Activated T-helper 1 cell treated with anti-CD3 and anti-CD28 coated beads, Interleukin-12 subunit alpha, Interleukin-12 subunit beta, Interleukin-2, Interleukin-4 antibody, amounts not matched to agents 30 ng/mL and 10 ng/mL and 1 ng/mL, durations not matched to agents 14 hours and 24 hours and 36 hours (primary cell): ENCODE measurements around the gene STX8. TPM values are rescaled to one million over a fixed set of nuclear protein-coding genes. Genes with fewer than 3 reads are reported as not detected.

Source experiments
- DNase-seq: peaks from one replicate; pipeline ENCODE4 v3.0.0; 2021; ENCODE audit warnings: low spot score
- H3K27ac Mint-ChIP-seq: one replicate; pipeline ENCODE4 v1.8.0; 2021; ENCODE audit warnings: mild to moderate bottlenecking, mixed read lengths
- H3K27me3 Mint-ChIP-seq: one replicate; pipeline ENCODE4 v1.8.0; 2022; ENCODE audit warnings: mild to moderate bottlenecking, moderate library complexity, mixed read lengths; ENCODE audit not compliant: insufficient read depth
- H3K36me3 Mint-ChIP-seq: one replicate; pipeline ENCODE4 v1.8.0; 2021; ENCODE audit warnings: low read depth, mixed read lengths
- H3K4me1 Mint-ChIP-seq: one replicate; pipeline ENCODE4 v1.8.0; 2021; ENCODE audit warnings: low read depth, mixed read lengths
- H3K4me3 Mint-ChIP-seq: one replicate; pipeline ENCODE4 v1.8.0; 2021; ENCODE audit warnings: mild to moderate bottlenecking, moderate library complexity, mixed read lengths
- H3K9me3 Mint-ChIP-seq: one replicate; pipeline ENCODE4 v1.8.0; 2021; ENCODE audit warnings: mixed read lengths
- intact Hi-C: fragments of 100-400 bp; cut with micrococcal nuclease; formaldehyde crosslinking; loops from one replicate; pipeline ENCODE4 v1.15.1; 2024
- total RNA-seq: library from RNA; stranded (reverse); gene quantifications from 2 replicates; pipeline ENCODE4 v1.2.3, GENCODE V29; 2022

STX8 gene
- total RNA-seq, 1 donor from 2014 or later, result 47.2 TPM

DNA sequence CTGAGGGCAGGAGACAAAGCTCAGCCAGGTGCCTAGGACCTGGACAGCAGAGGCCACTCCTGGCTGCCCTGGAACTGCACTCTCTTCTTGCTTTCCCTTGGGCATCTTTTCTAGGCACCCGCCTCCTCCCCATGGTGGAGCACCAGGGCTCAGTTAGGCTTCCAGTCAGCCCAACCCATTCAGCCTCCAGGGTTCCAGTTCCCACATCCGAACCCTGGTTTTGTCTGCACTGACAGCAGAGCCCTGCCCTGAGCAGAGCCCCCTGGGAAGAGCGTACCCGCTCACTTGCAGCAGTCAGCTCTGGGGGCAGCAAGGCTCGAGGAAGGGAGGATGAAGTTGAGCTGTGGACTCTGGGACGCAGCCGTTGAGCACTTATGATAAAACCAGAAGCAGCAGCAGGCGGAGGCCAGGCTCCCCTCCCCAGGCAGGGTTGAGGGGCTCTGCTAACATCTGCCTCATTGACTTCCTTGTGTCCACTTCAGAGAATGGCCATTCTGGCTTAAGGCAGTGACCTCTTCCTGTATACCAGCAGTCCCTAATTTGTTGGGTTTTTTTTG is 341.2 kb downstream of the STX8 start:
- no peak overlapping the region for H3K27ac Mint-ChIP-seq
- no peak overlapping the region for H3K4me3 Mint-ChIP-seq
- intact Hi-C loops, result no loop called here
- peaks cover 10% of the 10 kb centered on the region for H3K4me1 Mint-ChIP-seq
- no peaks in the 10 kb centered on the region for H3K9me3 Mint-ChIP-seq
- no peaks in the 10 kb centered on the region for H3K27me3 Mint-ChIP-seq
- no peak for DNase-seq
- H3K36me3 Mint-ChIP-seq, result no peaks in the 10 kb centered on the region

DNA sequence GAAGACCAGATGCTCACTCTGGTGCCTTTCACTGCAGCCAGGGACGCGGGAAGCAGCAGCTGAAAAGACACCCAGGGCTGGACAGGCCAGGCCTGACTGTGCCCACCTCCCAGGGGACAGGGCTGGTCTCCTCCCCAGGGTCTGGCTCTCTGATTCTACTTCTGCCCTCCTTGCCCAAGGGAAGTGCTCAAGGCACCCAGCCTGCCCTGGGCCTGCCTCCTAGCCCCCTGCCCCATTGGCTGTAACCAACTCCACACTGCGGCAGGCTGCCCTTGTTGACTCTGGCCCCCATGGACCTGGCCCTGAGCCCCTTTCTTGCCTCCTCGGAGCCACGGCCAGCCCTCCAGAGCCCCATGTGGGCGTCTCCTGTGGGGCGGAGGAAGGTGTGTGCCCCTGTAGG is 341.9 kb downstream of the STX8 start:
- H3K27me3 Mint-ChIP-seq, result no peaks in the 10 kb centered on the region
- H3K27ac Mint-ChIP-seq, result no peak overlapping the region
- no peak for DNase-seq
- H3K4me3 Mint-ChIP-seq, result no peak overlapping the region
- peaks cover 3% of the 10 kb centered on the region for H3K4me1 Mint-ChIP-seq
- no peaks in the 10 kb centered on the region for H3K36me3 Mint-ChIP-seq
- intact Hi-C loops, result no loop called here
- no peaks in the 10 kb centered on the region for H3K9me3 Mint-ChIP-seq

DNA sequence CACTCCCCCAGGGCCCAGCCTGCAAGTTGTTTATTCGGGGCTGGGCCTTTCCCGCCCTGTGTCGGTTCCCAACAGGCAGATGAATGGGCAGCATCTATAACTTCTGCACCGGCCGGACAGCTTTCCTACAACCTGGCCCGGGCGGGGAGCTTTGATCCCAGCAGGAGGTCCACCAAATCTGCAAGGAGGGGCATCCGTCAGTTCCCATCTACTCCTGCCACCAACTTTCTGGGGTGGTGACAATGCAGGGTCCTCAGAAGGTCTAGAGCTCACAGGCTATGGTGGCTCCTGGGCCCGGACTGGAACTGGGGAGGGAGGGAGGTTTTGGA is 342.4 kb downstream of the STX8 start:
- Mint-ChIP-seq H3K9me3 (no peaks in the 10 kb centered on the region), H3K4me1 (no peaks in the 10 kb centered on the region)

GRCh38 chr17:9232591-9233270 is 342.9 kb downstream of the STX8 start:
- Mint-ChIP-seq H3K9me3 (no peaks in the 10 kb centered on the region), H3K27ac (no peak overlapping the region), H3K36me3 (no peaks in the 10 kb centered on the region), H3K4me1 (no peaks in the 10 kb centered on the region), H3K4me3 (no peak overlapping the region), H3K27me3 (no peaks in the 10 kb centered on the region)
- DNase-seq, result no peak
- intact Hi-C loops, result no loop called here

More for the DNA sequence above, 342.4 kb downstream of the STX8 start:
- no peak for DNase-seq
- no peaks in the 10 kb centered on the region for H3K36me3 Mint-ChIP-seq
- H3K4me3 Mint-ChIP-seq, result no peak overlapping the region
- H3K27ac Mint-ChIP-seq, result no peak overlapping the region
- intact Hi-C loops, result no loop called here
- no peaks in the 10 kb centered on the region for H3K27me3 Mint-ChIP-seq

DNA sequence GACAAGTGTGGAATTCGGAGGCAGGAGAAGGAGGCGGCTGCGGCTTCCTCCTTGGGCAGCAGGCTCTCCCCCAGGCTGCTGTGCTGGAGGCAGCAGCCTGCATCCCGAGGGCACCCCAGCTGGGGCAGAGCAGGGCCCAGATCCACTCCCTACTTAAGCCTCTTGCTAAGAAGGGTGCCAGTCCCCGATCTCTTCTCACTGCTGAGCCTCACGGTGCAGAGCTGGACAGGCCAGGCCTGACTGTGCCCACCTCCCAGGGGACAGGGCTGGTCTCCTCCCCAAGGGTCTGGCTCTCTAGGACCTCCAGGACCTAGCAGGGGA is 343.5 kb downstream of the STX8 start:
- Mint-ChIP-seq H3K9me3 (no peaks in the 10 kb centered on the region), H3K4me1 (no peaks in the 10 kb centered on the region), H3K36me3 (no peaks in the 10 kb centered on the region), H3K4me3 (no peak overlapping the region), H3K27me3 (no peaks in the 10 kb centered on the region), H3K27ac (no peak overlapping the region)
- intact Hi-C loops, result no loop called here
- no peak for DNase-seq

- H3K4me1 Mint-ChIP-seq, result no peaks in the 10 kb centered on the region
- intact Hi-C loops, result no loop called here
- no peaks in the 10 kb centered on the region for H3K36me3 Mint-ChIP-seq
Measured at GRCh38 chr17:9231449-9232154, 344.0 kb downstream of the STX8 start.

GRCh38 chr17:9230861-9231260 is 344.8 kb downstream of the STX8 start:
- no peaks in the 10 kb centered on the region for H3K4me1 Mint-ChIP-seq
- H3K9me3 Mint-ChIP-seq, result no peaks in the 10 kb centered on the region
- intact Hi-C loops, result no loop called here
- H3K27me3 Mint-ChIP-seq, result no peaks in the 10 kb centered on the region
- H3K36me3 Mint-ChIP-seq, result no peaks in the 10 kb centered on the region
- H3K27ac Mint-ChIP-seq, result no peak overlapping the region
- no peak overlapping the region for H3K4me3 Mint-ChIP-seq
- DNase-seq, result no peak

More at GRCh38 chr17:9231449-9232154, 344.0 kb downstream of the STX8 start:
- Mint-ChIP-seq H3K27me3 (no peaks in the 10 kb centered on the region), H3K9me3 (no peaks in the 10 kb centered on the region), H3K4me3 (no peak overlapping the region), H3K27ac (no peak overlapping the region)
- DNase-seq, result no peak

DNA sequence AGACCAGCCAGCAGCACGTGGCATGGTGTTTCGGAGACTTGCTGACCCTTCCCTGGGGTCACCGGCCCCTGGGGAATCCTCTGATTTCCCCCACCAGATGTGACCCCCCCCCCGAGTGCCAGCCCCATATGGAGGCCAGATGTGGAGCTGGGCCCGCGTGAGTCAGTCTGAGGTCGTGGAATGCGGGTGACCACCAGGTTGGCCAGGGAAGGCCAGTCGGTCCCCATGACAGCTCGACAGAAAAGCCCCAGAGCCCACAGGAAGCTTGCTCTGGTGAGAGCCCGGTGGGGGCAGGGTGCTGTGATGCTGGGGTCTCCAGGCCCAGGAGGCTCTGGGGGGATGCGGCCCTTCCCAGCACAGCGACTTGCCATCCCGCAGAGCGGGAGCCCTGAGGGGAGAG is 345.3 kb downstream of the STX8 start:
- no peaks in the 10 kb centered on the region for H3K36me3 Mint-ChIP-seq
- no peak overlapping the region for H3K4me3 Mint-ChIP-seq
- H3K4me1 Mint-ChIP-seq, result no peaks in the 10 kb centered on the region
- intact Hi-C loops, result no loop called here
- DNase-seq, result no peak
- H3K27me3 Mint-ChIP-seq, result no peaks in the 10 kb centered on the region
- no peaks in the 10 kb centered on the region for H3K9me3 Mint-ChIP-seq
- H3K27ac Mint-ChIP-seq, result no peak overlapping the region

- H3K27ac Mint-ChIP-seq, result no peak overlapping the region
- H3K4me3 Mint-ChIP-seq, result no peak overlapping the region
- H3K9me3 Mint-ChIP-seq, result no peaks in the 10 kb centered on the region
- intact Hi-C loops, result no loop called here
- no peak for DNase-seq
- H3K4me1 Mint-ChIP-seq, result no peaks in the 10 kb centered on the region
- no peaks in the 10 kb centered on the region for H3K27me3 Mint-ChIP-seq
- H3K36me3 Mint-ChIP-seq, result no peaks in the 10 kb centered on the region
Measured at GRCh38 chr17:9229826-9230201, 345.8 kb downstream of the STX8 start.

GRCh38 chr17:9229160-9229825 is 346.3 kb downstream of the STX8 start:
- Mint-ChIP-seq H3K9me3 (no peaks in the 10 kb centered on the region), H3K27ac (no peak overlapping the region), H3K4me1 (no peaks in the 10 kb centered on the region), H3K27me3 (no peaks in the 10 kb centered on the region), H3K4me3 (no peak overlapping the region), H3K36me3 (no peaks in the 10 kb centered on the region)
- no peak for DNase-seq
- intact Hi-C loops, result no loop called here

GRCh38 chr17:9228408-9229159 is 347.0 kb downstream of the STX8 start:
- H3K9me3 Mint-ChIP-seq, result no peaks in the 10 kb centered on the region
- no peak overlapping the region for H3K27ac Mint-ChIP-seq
- H3K4me3 Mint-ChIP-seq, result no peak overlapping the region
- DNase-seq, result no peak
- no peaks in the 10 kb centered on the region for H3K36me3 Mint-ChIP-seq
- intact Hi-C loops, result no loop called here
- no peaks in the 10 kb centered on the region for H3K4me1 Mint-ChIP-seq
- no peaks in the 10 kb centered on the region for H3K27me3 Mint-ChIP-seq

GRCh38 chr17:9227819-9228407 is 347.7 kb downstream of the STX8 start:
- H3K9me3 Mint-ChIP-seq, result no peaks in the 10 kb centered on the region
- no peaks in the 10 kb centered on the region for H3K36me3 Mint-ChIP-seq
- intact Hi-C loops, result no loop called here
- no peaks in the 10 kb centered on the region for H3K4me1 Mint-ChIP-seq
- H3K27ac Mint-ChIP-seq, result no peak overlapping the region
- no peak for DNase-seq
- H3K4me3 Mint-ChIP-seq, result no peak overlapping the region
- H3K27me3 Mint-ChIP-seq, result no peaks in the 10 kb centered on the region

- Mint-ChIP-seq H3K27me3 (no peaks in the 10 kb centered on the region), H3K36me3 (no peaks in the 10 kb centered on the region)
- intact Hi-C loops, result no loop called here
Measured at GRCh38 chr17:9226794-9227135, 348.9 kb downstream of the STX8 start.

More at GRCh38 chr17:9226794-9227135, 348.9 kb downstream of the STX8 start:
- no peaks in the 10 kb centered on the region for H3K4me1 Mint-ChIP-seq
- no peak overlapping the region for H3K4me3 Mint-ChIP-seq
- H3K9me3 Mint-ChIP-seq, result no peaks in the 10 kb centered on the region
- no peak overlapping the region for H3K27ac Mint-ChIP-seq
- no peak for DNase-seq
